Esophagus squamous epithelium (tissue), 5 donors: ENCODE data around the gene NFATC3. TPM values are rescaled to one million over a fixed set of nuclear protein-coding genes. Genes with fewer than 3 reads are reported as not detected.

Source experiments
- DNase-seq: peaks from one replicate; lab custom pipeline; 2025; lab: John Stamatoyannopoulos, UW
- H3K27ac ChIP-seq, 4 donors: fragments of 200-600 bp; sonication (generic); one replicate each; pipeline ENCODE4 v1.5.1; 2016 to 2019; ENCODE audit warnings: mild to moderate bottlenecking in 1 of 4
- H3K27me3 ChIP-seq, 4 donors: fragments of 200-600 bp; sonication (generic); 1 replicate in 3 of 4; 2 replicates in 1 of 4; pipeline versions ENCODE4 v1.5.1 to v1.6.0; 2017 to 2021; ENCODE audit warnings: antibody characterized with exemption in 1 of 4
- H3K36me3 ChIP-seq, 3 donors: fragments of 200-600 bp; sonication (generic); one replicate each; pipeline ENCODE4 v1.5.1; 2016 to 2019
- H3K4me1 ChIP-seq, 3 donors: fragments of 200-600 bp; sonication (generic); one replicate each; pipeline ENCODE4 v1.5.1; 2017 to 2019
- H3K4me3 ChIP-seq, 4 donors: fragments of 200-600 bp; sonication (generic); 1 replicate in 3 of 4; 2 replicates in 1 of 4; pipeline ENCODE4 v1.5.1; 2016 to 2019; ENCODE audit warnings: mild to moderate bottlenecking in 2 of 4, moderate library complexity in 1 of 4
- H3K9me3 ChIP-seq, 3 donors: fragments of 200-600 bp; sonication (generic); one replicate each; pipeline ENCODE4 v1.5.1; 2016 to 2019
- POLR2A ChIP-seq, 4 donors: fragments of 450-650 bp; IDR thresholded peaks; one replicate each; pipeline ENCODE4 v1.6.1; 2017; ENCODE audit warnings: antibody characterized with exemption in 4 of 4, mild to moderate bottlenecking in 4 of 4, moderate library complexity in 3 of 4
- WGBS, 2 donors: methylation state at CpG; one replicate each; pipeline ENCODE4 v1.1.5; 2018; 5-methylcytosine and 5-hydroxymethylcytosine counted together
- intact Hi-C: fragments of 100-400 bp; cut with DNase I; formaldehyde crosslinking; loops from one replicate; pipeline ENCODE4 v1.15.0; 2022
- small RNA-seq, 4 donors: library from RNA; depleted of rRNA; stranded (forward); fragments of <200 nt; gene quantifications; one replicate each; pipeline ENCODE3, GENCODE V24; 2016
- total RNA-seq, 4 donors: library from RNA; depleted of rRNA; stranded (reverse); fragments of >200 nt; gene quantifications; one replicate each; pipeline ENCODE4 v1.1.0, GENCODE V29; 2016
- TF ChIP-seq, protein P1 (sequence below), 6 experiments: fragments of 450-650 bp in 4 of 6; fragments of 200-600 bp in 2 of 6; sonication (generic) in 2 of 6; IDR thresholded peaks; one replicate each; pipeline ENCODE4 v1.5.1; 2016 to 2019; ENCODE audit warnings: antibody characterized with exemption in 6 of 6, mild to moderate bottlenecking in 4 of 6, moderate library complexity in 4 of 6
- donor health status: DM: yes; HTN: yes; CAD: no.

Gene NFATC3
- total RNA-seq, 4 donors from 2014 or later = 18.6 to 30.9 (median 20.5) TPM

DNA sequence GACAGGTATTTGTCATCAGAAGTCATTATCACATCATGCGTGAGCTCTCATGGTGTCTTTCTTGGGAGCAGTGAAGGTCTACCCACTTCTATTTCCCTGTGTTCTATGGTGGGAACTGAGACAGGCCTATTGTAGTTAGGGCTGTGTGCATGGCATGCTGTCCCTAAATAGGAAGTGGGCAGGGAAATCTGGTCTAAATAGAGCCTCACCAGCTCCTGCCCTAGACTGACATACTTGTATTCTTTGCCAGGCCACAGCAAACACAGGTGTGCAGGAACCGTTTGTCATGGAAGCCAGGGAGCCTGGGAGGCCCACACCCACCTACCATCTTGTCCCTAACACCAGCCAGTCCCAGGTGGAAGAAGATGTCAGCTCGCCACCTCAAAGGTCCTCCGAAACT lies 189.3 kb downstream of the NFATC3 start:
- TF ChIP-seq, protein P1, sequence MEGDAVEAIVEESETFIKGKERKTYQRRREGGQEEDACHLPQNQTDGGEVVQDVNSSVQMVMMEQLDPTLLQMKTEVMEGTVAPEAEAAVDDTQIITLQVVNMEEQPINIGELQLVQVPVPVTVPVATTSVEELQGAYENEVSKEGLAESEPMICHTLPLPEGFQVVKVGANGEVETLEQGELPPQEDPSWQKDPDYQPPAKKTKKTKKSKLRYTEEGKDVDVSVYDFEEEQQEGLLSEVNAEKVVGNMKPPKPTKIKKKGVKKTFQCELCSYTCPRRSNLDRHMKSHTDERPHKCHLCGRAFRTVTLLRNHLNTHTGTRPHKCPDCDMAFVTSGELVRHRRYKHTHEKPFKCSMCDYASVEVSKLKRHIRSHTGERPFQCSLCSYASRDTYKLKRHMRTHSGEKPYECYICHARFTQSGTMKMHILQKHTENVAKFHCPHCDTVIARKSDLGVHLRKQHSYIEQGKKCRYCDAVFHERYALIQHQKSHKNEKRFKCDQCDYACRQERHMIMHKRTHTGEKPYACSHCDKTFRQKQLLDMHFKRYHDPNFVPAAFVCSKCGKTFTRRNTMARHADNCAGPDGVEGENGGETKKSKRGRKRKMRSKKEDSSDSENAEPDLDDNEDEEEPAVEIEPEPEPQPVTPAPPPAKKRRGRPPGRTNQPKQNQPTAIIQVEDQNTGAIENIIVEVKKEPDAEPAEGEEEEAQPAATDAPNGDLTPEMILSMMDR (IDR thresholded peaks at IDR 0.05) = no peak
- no peak for TF ChIP-seq POLR2A (IDR thresholded peaks at IDR 0.05)
- intact Hi-C loops = no loop called here
- H3K36me3 ChIP-seq = peaks cover 0 to 23% (median 0%) of the 10 kb centered on the region in 3 donors
- H3K27ac ChIP-seq = no peak overlapping the region
- no peaks in the 10 kb centered on the region for H3K27me3 ChIP-seq
- no peak overlapping the region for H3K4me3 ChIP-seq
- WGBS, 2 donors = 91 to 100% methylated on average over 1 to 3 of the region's 4 CpGs
- peaks cover 0 to 65% (median 28%) of the 10 kb centered on the region in 3 donors for H3K4me1 ChIP-seq
- DNase-seq = no peak
- no peaks in the 10 kb centered on the region for H3K9me3 ChIP-seq

GRCh38 chr16:68275611-68276191 lies 190.5 kb downstream of the NFATC3 start:
- H3K27ac ChIP-seq = peak overlapping the region in 3 of 4 donors; percentile 1 to 68 (median 42)
- H3K36me3 ChIP-seq = peaks cover 0 to 25% (median 0%) of the 10 kb centered on the region in 3 donors
- 27 to 36% methylated on average over 4 of the region's 4 CpGs for WGBS, 2 donors
- no peak overlapping the region for H3K4me3 ChIP-seq
- H3K9me3 ChIP-seq = no peaks in the 10 kb centered on the region
- no peak for DNase-seq
- H3K27me3 ChIP-seq = no peaks in the 10 kb centered on the region
- H3K4me1 ChIP-seq = peaks cover 0 to 64% (median 28%) of the 10 kb centered on the region in 3 donors
- TF ChIP-seq, protein P1 (IDR thresholded peaks at IDR 0.05) = no peak
- TF ChIP-seq POLR2A (IDR thresholded peaks at IDR 0.05) = no peak
- intact Hi-C loops = no loop called here

DNA sequence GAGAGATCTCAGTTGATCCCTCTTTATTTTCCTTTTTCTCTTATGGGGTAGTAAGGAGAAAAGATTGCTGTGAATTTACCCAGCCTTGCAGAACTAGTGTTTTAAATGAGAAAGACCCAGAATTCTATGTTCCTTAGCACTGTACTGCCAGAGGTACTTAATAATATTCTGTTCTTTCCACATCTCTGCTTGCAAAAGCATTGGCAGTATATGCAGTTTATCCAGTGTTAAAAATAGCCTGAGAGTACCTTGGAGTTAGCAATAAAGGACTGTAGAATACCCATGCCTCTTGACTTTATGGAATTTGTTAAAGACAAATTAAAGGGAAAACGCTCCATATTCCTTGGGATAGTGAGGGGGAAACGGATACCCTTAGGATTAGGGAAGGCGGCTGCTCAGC lies 191.1 kb downstream of the NFATC3 start:
- Histone ChIP-seq H3K27me3 (no peaks in the 10 kb centered on the region), H3K27ac (peak overlapping the region in 3 of 4 donors; percentile 1 to 68 (median 42)), H3K36me3 (peaks cover 0 to 27% (median 0%) of the 10 kb centered on the region in 3 donors), H3K4me1 (peaks cover 0 to 64% (median 27%) of the 10 kb centered on the region in 3 donors), H3K4me3 (no peak overlapping the region), H3K9me3 (no peaks in the 10 kb centered on the region)
- DNase-seq = no peak
- intact Hi-C loops = no loop called here
- 55 to 71% methylated on average over 3 of the region's 3 CpGs for WGBS, 2 donors
- TF ChIP-seq POLR2A (IDR thresholded peaks at IDR 0.05) = no peak
- TF ChIP-seq, protein P1 (IDR thresholded peaks at IDR 0.05) = no peak

Small RNA genes within 50 kb of the gene (small RNA-seq; reads per million reads assigned to genes)
- gene RF00019 (0 reads per million in 4 donors), gene RF00554 (0 reads per million in 4 donors)

Other genes with a start within 250 kb of the NFATC3 start
- gene THAP11, start 243.1 kb upstream of the NFATC3 start, total RNA-seq = 10 to 100 TPM; 35.8 to 48.8 (median 42.1) TPM
- 10 to 100 TPM; 41.4 to 85.1 (median 63.7) TPM for gene NUTF2, start 238.4 kb upstream of the NFATC3 start, total RNA-seq
- gene CENPT, start 237.7 kb upstream of the NFATC3 start, total RNA-seq = 10 to 100 TPM; 12.3 to 42.7 (median 19.6) TPM
- 10 to 100 TPM; 26.5 to 46.9 (median 37.0) TPM for gene EDC4, start 212.3 kb upstream of the NFATC3 start, total RNA-seq
- under 1 TPM in 2 of 4 donors, not detected in 2; 0.57 to 0.99 TPM for gene NRN1L, start 200.5 kb upstream of the NFATC3 start, total RNA-seq
- 10 to 100 TPM in 3 of 4 donors, 1 to 10 TPM in 1; 8.5 to 18.3 (median 13.8) TPM for gene PSKH1, start 192.1 kb upstream of the NFATC3 start, total RNA-seq
- 1 to 10 TPM in 2 of 4 donors, not detected in 2; 1.2 to 1.8 TPM for gene CTRL, start 153.5 kb upstream of the NFATC3 start, total RNA-seq
- gene PSMB10, start 148.5 kb upstream of the NFATC3 start, total RNA-seq = 10 to 100 TPM; 20.7 to 28.4 (median 25.3) TPM
- gene LCAT, start 141.2 kb upstream of the NFATC3 start, total RNA-seq = 10 to 100 TPM in 1 of 4 donors, 1 to 10 TPM in 3; 1.2 to 12.4 (median 3.8) TPM
- gene SLC12A4, start 116.7 kb upstream of the NFATC3 start, total RNA-seq = 10 to 100 TPM in 2 of 4 donors, 1 to 10 TPM in 2; 7.4 to 29.8 (median 18.2) TPM
- not detected for gene DPEP3, start 104.9 kb upstream of the NFATC3 start, total RNA-seq
- 1 to 10 TPM in 2 of 4 donors, under 1 TPM in 1, not detected in 1; 0.18 to 6.2 (median 4.0) TPM for gene DPEP2, start 85.9 kb upstream of the NFATC3 start, total RNA-seq
- gene DPEP2NB, start 69.5 kb upstream of the NFATC3 start, total RNA-seq = not detected
- 10 to 100 TPM in 3 of 4 donors, 1 to 10 TPM in 1; 9.7 to 12.8 (median 11.6) TPM for gene DDX28, start 62.1 kb upstream of the NFATC3 start, total RNA-seq
- 10 to 100 TPM in 3 of 4 donors, 1 to 10 TPM in 1; 9.9 to 26.1 (median 14.7) TPM for gene DUS2, start 62.1 kb upstream of the NFATC3 start, total RNA-seq
- 100 to 1,000 TPM in 3 of 4 donors, 10 to 100 TPM in 1; 44.6 to 137 (median 118) TPM for gene ESRP2, start 150.8 kb downstream of the NFATC3 start, total RNA-seq
- 1 to 10 TPM; 3.3 to 9.8 (median 6.6) TPM for gene PLA2G15, start 160.0 kb downstream of the NFATC3 start, total RNA-seq
- 10 to 100 TPM in 1 of 4 donors, 1 to 10 TPM in 3; 5.7 to 28.2 (median 7.9) TPM for gene SLC7A6, start 179.2 kb downstream of the NFATC3 start, total RNA-seq
- gene SLC7A6OS, start 225.6 kb downstream of the NFATC3 start, total RNA-seq = 10 to 100 TPM in 1 of 4 donors, 1 to 10 TPM in 3; 4.5 to 16.2 (median 6.7) TPM
- gene PRMT7, start 225.6 kb downstream of the NFATC3 start, total RNA-seq = 10 to 100 TPM; 15.2 to 35.7 (median 21.2) TPM